ENCODE measurements around the gene KHNYN.

KHNYN gene

GRCh38 chr14:24440606-24441399, 11.0 kb downstream of the KHNYN start:
- POLR2A ChIA-PET = interaction anchor here (1.0 to 3.1 kb wide), 13 partner anchors 8 to 327 kb away, joined by 3 to 46 read pairs (median 6); partner anchors contain the start of genes CBLN3, CIDEB, DCAF11 and KHNYN
- no peak for TF ChIP-seq BHLHE40 (IDR thresholded peaks at IDR 0.05; ENCODE audit: borderline replicate concordance)
- TF ChIP-seq FOXM1 (IDR thresholded peaks at IDR 0.05; ENCODE audit: borderline replicate concordance) = no peak
- no peak for TF ChIP-seq LEF1 (IDR thresholded peaks at IDR 0.05; ENCODE audit: borderline replicate concordance)
- no peak for TF ChIP-seq FOXA1 (IDR thresholded peaks at IDR 0.05)
- TF ChIP-seq ZNF384 (IDR thresholded peaks at IDR 0.05) = no peak
- no peak for TF ChIP-seq SP1 (IDR thresholded peaks at IDR 0.05)
- no peak for TF ChIP-seq ELF4 (IDR thresholded peaks at IDR 0.05)
- no peak for TF ChIP-seq PKNOX1 (IDR thresholded peaks at IDR 0.05)
- no peak for TF ChIP-seq L3MBTL2 (conservative IDR thresholded peaks at IDR 0.05)

GRCh38 chr14:24441485-24441884, 11.7 kb downstream of the KHNYN start:
- no peak for TF ChIP-seq L3MBTL2 (conservative IDR thresholded peaks at IDR 0.05)
- no peak for TF ChIP-seq ARNT (IDR thresholded peaks at IDR 0.05)
- TF ChIP-seq FOXM1 (IDR thresholded peaks at IDR 0.05; ENCODE audit: borderline replicate concordance) = no peak
- TF ChIP-seq PKNOX1 (IDR thresholded peaks at IDR 0.05) = no peak
- TF ChIP-seq ELF4 (IDR thresholded peaks at IDR 0.05) = no peak
- no peak for TF ChIP-seq LEF1 (IDR thresholded peaks at IDR 0.05; ENCODE audit: borderline replicate concordance)
- TF ChIP-seq ZNF384 (IDR thresholded peaks at IDR 0.05) = no peak
- ChIA-PET POLR2A (interaction anchor here (0.5 to 3.1 kb wide), 35 partner anchors 8 to 433 kb away, joined by 3 to 46 read pairs (median 4); partner anchors contain the start of genes CBLN3, CHMP4A, CIDEB and DCAF11), CTCF (interaction anchor here (0.7 to 4.0 kb wide), 5 partner anchors 10 to 171 kb away, joined by 3 to 31 read pairs (median 6); partner anchors contain the start of gene CIDEB)
- DNase-seq (ENCODE audit: extremely low spot score) = no peak

More at GRCh38 chr14:24440606-24441399, 11.0 kb downstream of the KHNYN start:
- no peak for DNase-seq (ENCODE audit: extremely low spot score)
- CTCF ChIA-PET = interaction anchor here (1.9 to 4.0 kb wide), 2 partner anchors 9 to 107 kb away, joined by 11 to 31 read pairs; no protein-coding TSS in a partner anchor

GRCh38 chr14:24441904-24442239, 12.1 kb downstream of the KHNYN start:
- CTCF ChIA-PET = interaction anchor here (0.7 to 4.0 kb wide), 5 partner anchors 10 to 171 kb away, joined by 3 to 31 read pairs (median 6); partner anchors contain the start of gene CIDEB
- TF ChIP-seq ARNT (IDR thresholded peaks at IDR 0.05) = no peak
- TF ChIP-seq BHLHE40 (IDR thresholded peaks at IDR 0.05; ENCODE audit: borderline replicate concordance) = no peak
- no peak for TF ChIP-seq ZNF384 (IDR thresholded peaks at IDR 0.05)
- TF ChIP-seq SP1 (IDR thresholded peaks at IDR 0.05) = no peak
- no peak for TF ChIP-seq CTBP1 (IDR thresholded peaks at IDR 0.05; ENCODE audit: borderline replicate concordance)
- TF ChIP-seq TARDBP (IDR thresholded peaks at IDR 0.05) = no peak
- TF ChIP-seq NFRKB (IDR thresholded peaks at IDR 0.05) = no peak
- TF ChIP-seq SUZ12 (IDR thresholded peaks at IDR 0.05) = no peak
- TF ChIP-seq HDGF (IDR thresholded peaks at IDR 0.05; ENCODE audit: borderline replicate concordance) = no peak
- no peak for TF ChIP-seq LEF1 (IDR thresholded peaks at IDR 0.05; ENCODE audit: borderline replicate concordance)
- TF ChIP-seq PKNOX1 (IDR thresholded peaks at IDR 0.05) = no peak
- no peak for TF ChIP-seq L3MBTL2 (conservative IDR thresholded peaks at IDR 0.05)
- TF ChIP-seq FOXK2 (IDR thresholded peaks at IDR 0.05) = no peak
- no peak for TF ChIP-seq FOXM1 (IDR thresholded peaks at IDR 0.05; ENCODE audit: borderline replicate concordance)
- DNase-seq (ENCODE audit: extremely low spot score) = no peak
- POLR2A ChIA-PET = interaction anchor here (0.5 to 3.1 kb wide), 36 partner anchors 9 to 690 kb away, joined by 3 to 46 read pairs (median 4); partner anchors contain the start of genes CBLN3, CHMP4A, CIDEB and DCAF11

- TF ChIP-seq TARDBP (IDR thresholded peaks at IDR 0.05) (no peak), ARNT (IDR thresholded peaks at IDR 0.05) (no peak), FOXK2 (IDR thresholded peaks at IDR 0.05) (peak; percentile 79; the same call in 1 of the 2 replicates), LEF1 (IDR thresholded peaks at IDR 0.05; ENCODE audit: borderline replicate concordance) (no peak), PKNOX1 (IDR thresholded peaks at IDR 0.05) (no peak), FOXM1 (IDR thresholded peaks at IDR 0.05; ENCODE audit: borderline replicate concordance) (no peak), ELF4 (IDR thresholded peaks at IDR 0.05) (peak; percentile 35), ZNF384 (IDR thresholded peaks at IDR 0.05) (no peak), SP1 (IDR thresholded peaks at IDR 0.05) (no peak), HDGF (IDR thresholded peaks at IDR 0.05; ENCODE audit: borderline replicate concordance) (no peak), BHLHE40 (IDR thresholded peaks at IDR 0.05; ENCODE audit: borderline replicate concordance) (no peak), SUZ12 (IDR thresholded peaks at IDR 0.05) (no peak), CTBP1 (IDR thresholded peaks at IDR 0.05; ENCODE audit: borderline replicate concordance) (peak; percentile 18; the same call in 1 of the 2 replicates), FOXA1 (IDR thresholded peaks at IDR 0.05) (no peak), L3MBTL2 (conservative IDR thresholded peaks at IDR 0.05) (peak; percentile 72), NFRKB (IDR thresholded peaks at IDR 0.05) (no peak)
- peak; percentile 96 for DNase-seq (ENCODE audit: extremely low spot score)
- ChIA-PET POLR2A (interaction anchor here (0.5 to 3.1 kb wide), 36 partner anchors 9 to 689 kb away, joined by 3 to 46 read pairs (median 4); partner anchors contain the start of genes CBLN3, CHMP4A, CIDEB and DCAF11), CTCF (interaction anchor here (0.7 to 4.0 kb wide), 5 partner anchors 11 to 172 kb away, joined by 3 to 31 read pairs (median 6); partner anchors contain the start of gene CIDEB)
Observed at GRCh38 chr14:24442240-24443052, 12.7 kb downstream of the KHNYN start, which contains the start of gene SDR39U1. TSS of gene SDR39U1 (minus strand) at chr14:24442776. CDS start at chr14:24442769, 7 bp downstream.
